ENCODE results near the gene C11orf86. TPM values are rescaled to one million over a fixed set of nuclear protein-coding genes. Genes with fewer than 3 reads are reported as not detected.

C11orf86 gene
- not detected for polyA plus RNA-seq (2012; ENCODE audit: missing spikeins)

- no peak for FAIRE-seq
- TF ChIP-seq POLR2A (IDR thresholded peaks at IDR 0.05; ENCODE audit: low read depth, low read length), result no peak
- TF ChIP-seq TAF1 (IDR thresholded peaks at IDR 0.05; ENCODE audit: borderline replicate concordance, low read depth, low read length), result no peak
- TF ChIP-seq POLR2AphosphoS5 (IDR thresholded peaks at IDR 0.05; ENCODE audit: low read depth, low read length), result no peak
- no peak for DNase-seq (ENCODE audit: insufficient read length)
Observed at GRCh38 chr11:66974724-66975404, at the start of gene C11orf86. C11orf86 (plus strand) TSS chr11:66975304; CDS start chr11:66975363, 59 bp downstream.

- TF ChIP-seq TAF1 (IDR thresholded peaks at IDR 0.05; ENCODE audit: borderline replicate concordance, low read depth, low read length) (no peak), POLR2AphosphoS5 (IDR thresholded peaks at IDR 0.05; ENCODE audit: low read depth, low read length) (no peak), POLR2A (IDR thresholded peaks at IDR 0.05; ENCODE audit: low read depth, low read length) (no peak)
- FAIRE-seq, result no peak
- no peak for DNase-seq (ENCODE audit: insufficient read length)
Observed at GRCh38 chr11:66929753-66930152, 45.4 kb upstream of the C11orf86 start.

GRCh38 chr11:66932543-66932942, 42.6 kb upstream of the C11orf86 start:
- DNase-seq (ENCODE audit: insufficient read length) (no peak), FAIRE-seq (no peak)
- TF ChIP-seq POLR2A (IDR thresholded peaks at IDR 0.05; ENCODE audit: low read depth, low read length), result no peak

- DNase-seq (ENCODE audit: insufficient read length) (no peak), FAIRE-seq (no peak)
- TF ChIP-seq POLR2AphosphoS5 (IDR thresholded peaks at IDR 0.05; ENCODE audit: low read depth, low read length) (no peak), POLR2A (IDR thresholded peaks at IDR 0.05; ENCODE audit: low read depth, low read length) (no peak), TAF1 (IDR thresholded peaks at IDR 0.05; ENCODE audit: borderline replicate concordance, low read depth, low read length) (no peak)
Observed at GRCh38 chr11:66933531-66933930, 41.6 kb upstream of the C11orf86 start.

GRCh38 chr11:66934950-66935779, 39.9 kb upstream of the C11orf86 start:
- DNase-seq (ENCODE audit: insufficient read length) (no peak), FAIRE-seq (no peak)
- TF ChIP-seq POLR2A (IDR thresholded peaks at IDR 0.05; ENCODE audit: low read depth, low read length) (no peak), POLR2AphosphoS5 (IDR thresholded peaks at IDR 0.05; ENCODE audit: low read depth, low read length) (no peak), TAF1 (IDR thresholded peaks at IDR 0.05; ENCODE audit: borderline replicate concordance, low read depth, low read length) (no peak)

- FAIRE-seq (no peak), DNase-seq (ENCODE audit: insufficient read length) (no peak)
- TF ChIP-seq POLR2A (IDR thresholded peaks at IDR 0.05; ENCODE audit: low read depth, low read length) (no peak), POLR2AphosphoS5 (IDR thresholded peaks at IDR 0.05; ENCODE audit: low read depth, low read length) (no peak)
Observed at GRCh38 chr11:66936311-66936711, 38.8 kb upstream of the C11orf86 start.

GRCh38 chr11:66937193-66937733, 37.8 kb upstream of the C11orf86 start:
- no peak for FAIRE-seq
- no peak for DNase-seq (ENCODE audit: insufficient read length)
- TF ChIP-seq POLR2A (IDR thresholded peaks at IDR 0.05; ENCODE audit: low read depth, low read length) (no peak), POLR2AphosphoS5 (IDR thresholded peaks at IDR 0.05; ENCODE audit: low read depth, low read length) (no peak), TAF1 (IDR thresholded peaks at IDR 0.05; ENCODE audit: borderline replicate concordance, low read depth, low read length) (no peak)

GRCh38 chr11:66938582-66939135, 36.4 kb upstream of the C11orf86 start:
- TF ChIP-seq POLR2AphosphoS5 (IDR thresholded peaks at IDR 0.05; ENCODE audit: low read depth, low read length) (no peak), POLR2A (IDR thresholded peaks at IDR 0.05; ENCODE audit: low read depth, low read length) (no peak), TAF1 (IDR thresholded peaks at IDR 0.05; ENCODE audit: borderline replicate concordance, low read depth, low read length) (no peak)
- no peak for DNase-seq (ENCODE audit: insufficient read length)
- FAIRE-seq, result no peak

GRCh38 chr11:66950112-66950535, 25.0 kb upstream of the C11orf86 start:
- DNase-seq (ENCODE audit: insufficient read length) (no peak), FAIRE-seq (peak; percentile 9)
- TF ChIP-seq TAF1 (IDR thresholded peaks at IDR 0.05; ENCODE audit: borderline replicate concordance, low read depth, low read length) (no peak), POLR2A (IDR thresholded peaks at IDR 0.05; ENCODE audit: low read depth, low read length) (no peak), POLR2AphosphoS5 (IDR thresholded peaks at IDR 0.05; ENCODE audit: low read depth, low read length) (no peak)

- TF ChIP-seq TAF1 (IDR thresholded peaks at IDR 0.05; ENCODE audit: borderline replicate concordance, low read depth, low read length), result no peak
- no peak for TF ChIP-seq POLR2A (IDR thresholded peaks at IDR 0.05; ENCODE audit: low read depth, low read length)
- no peak for TF ChIP-seq POLR2AphosphoS5 (IDR thresholded peaks at IDR 0.05; ENCODE audit: low read depth, low read length)
- no peak for FAIRE-seq
- no peak for DNase-seq (ENCODE audit: insufficient read length)
Observed at GRCh38 chr11:66951135-66951534, 24.0 kb upstream of the C11orf86 start.

GRCh38 chr11:66951927-66952337, 23.2 kb upstream of the C11orf86 start:
- FAIRE-seq (no peak), DNase-seq (ENCODE audit: insufficient read length) (no peak)
- TF ChIP-seq POLR2AphosphoS5 (IDR thresholded peaks at IDR 0.05; ENCODE audit: low read depth, low read length) (no peak), TAF1 (IDR thresholded peaks at IDR 0.05; ENCODE audit: borderline replicate concordance, low read depth, low read length) (no peak), POLR2A (IDR thresholded peaks at IDR 0.05; ENCODE audit: low read depth, low read length) (no peak)
